CD4-positive, alpha-beta T cell treated with Interleukin-6 at 100 ng/mL for 8 hours (primary cell): ENCODE measurements around the gene DYNLT2.
A peak's percentile ranks its signal among the peaks of the same experiment; 100 is the strongest.

Experiments
- DNase-seq: peaks from one replicate; pipeline ENCODE4 v3.0.0-alpha.2; 2020; ENCODE audit warnings: mixed read lengths, low spot score

DYNLT2 gene

DNA sequence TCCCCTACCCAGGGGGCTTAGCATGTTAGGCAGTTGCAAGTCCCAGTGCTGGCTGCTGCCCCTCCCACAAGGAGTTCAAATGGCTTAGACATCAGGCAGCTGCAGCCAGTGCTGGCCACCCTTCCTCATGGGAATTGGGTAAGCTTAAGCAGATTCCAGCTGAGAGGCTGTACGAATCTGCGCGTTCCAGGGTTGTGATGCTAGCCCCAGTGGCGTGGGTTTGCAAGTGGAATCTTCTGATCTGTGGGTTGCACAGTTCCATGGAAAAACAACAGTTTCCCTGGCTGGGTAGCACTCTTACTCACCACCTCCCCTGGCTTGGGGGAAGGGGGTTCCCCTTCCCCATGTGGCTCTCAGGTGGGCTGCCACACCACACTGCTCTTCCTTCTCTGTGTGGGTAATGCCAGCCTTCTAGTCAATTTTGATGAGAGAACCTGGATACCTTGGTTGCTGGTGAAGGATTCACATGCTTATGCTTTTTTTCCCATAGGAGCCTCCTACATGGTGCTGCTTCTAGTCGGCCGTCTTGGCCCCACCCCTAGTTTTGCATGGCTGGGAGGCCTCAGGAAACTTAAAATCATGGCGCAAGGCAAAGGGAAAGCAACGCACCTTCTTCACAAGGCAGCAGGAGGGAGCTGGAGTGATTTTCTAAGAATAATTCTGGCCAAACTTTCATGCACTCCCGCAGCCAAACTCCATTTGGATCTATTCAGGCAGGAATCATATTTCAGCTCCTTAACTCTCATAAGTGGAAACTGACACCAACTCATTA lies 13.0 kb downstream of the DYNLT2 start:
- no peak for DNase-seq

DNA sequence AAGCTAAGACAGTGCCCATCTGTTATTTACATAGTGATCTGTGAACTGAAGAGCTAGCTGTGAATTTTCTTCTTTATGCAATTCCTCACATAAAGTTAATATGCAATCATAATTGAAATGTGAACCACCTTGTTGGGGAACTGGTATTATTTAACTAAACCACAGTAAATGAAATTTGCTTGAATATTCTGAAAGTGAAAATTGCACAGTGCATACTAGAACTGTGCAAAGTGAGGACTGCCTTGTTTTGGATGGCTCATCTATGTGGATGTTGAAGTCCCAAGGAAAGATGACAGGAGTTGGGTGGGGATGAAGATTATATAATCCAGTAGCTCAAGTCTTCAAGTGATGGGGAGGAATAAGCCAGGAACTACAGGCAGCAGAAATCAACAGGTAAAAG lies 21.4 kb downstream of the DYNLT2 start:
- no peak for DNase-seq

DNA sequence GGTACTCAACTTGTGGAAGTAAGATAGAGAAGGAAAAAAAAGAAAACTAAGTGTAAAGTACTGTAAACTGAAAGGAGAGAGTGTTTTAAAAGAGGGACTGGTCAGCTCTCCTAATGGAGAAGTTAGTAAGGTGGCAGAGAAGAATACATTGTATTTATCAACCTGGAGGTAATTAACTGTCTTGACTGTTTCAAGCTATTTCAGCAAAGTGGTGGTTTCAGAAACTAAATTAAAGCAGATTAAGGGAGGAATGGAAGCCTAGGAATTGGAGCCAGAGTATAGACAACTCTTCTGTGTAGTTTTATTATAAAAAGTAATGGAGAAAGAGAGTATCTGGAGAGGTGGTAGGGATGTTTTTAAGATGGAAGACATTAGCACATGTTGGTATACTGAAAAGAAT lies 24.4 kb downstream of the DYNLT2 start:
- no peak for DNase-seq

DNA sequence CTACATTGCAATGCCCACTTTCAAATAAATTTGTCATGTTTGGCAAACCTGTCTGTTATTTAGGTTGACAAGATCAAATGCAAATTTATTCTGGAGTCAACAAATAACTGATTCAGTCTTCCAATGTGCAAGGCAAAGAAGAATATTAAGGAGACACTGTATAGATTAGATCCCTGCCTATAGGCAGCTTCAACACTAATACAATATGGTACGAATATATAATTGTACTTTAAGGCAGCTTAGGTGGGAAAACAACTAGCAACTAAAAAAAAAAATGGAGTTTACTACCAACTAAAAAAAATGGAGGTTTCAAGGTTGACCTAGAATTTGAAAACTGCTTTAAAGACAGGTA lies 25.3 kb downstream of the DYNLT2 start:
- DNase-seq: no peak

DNA sequence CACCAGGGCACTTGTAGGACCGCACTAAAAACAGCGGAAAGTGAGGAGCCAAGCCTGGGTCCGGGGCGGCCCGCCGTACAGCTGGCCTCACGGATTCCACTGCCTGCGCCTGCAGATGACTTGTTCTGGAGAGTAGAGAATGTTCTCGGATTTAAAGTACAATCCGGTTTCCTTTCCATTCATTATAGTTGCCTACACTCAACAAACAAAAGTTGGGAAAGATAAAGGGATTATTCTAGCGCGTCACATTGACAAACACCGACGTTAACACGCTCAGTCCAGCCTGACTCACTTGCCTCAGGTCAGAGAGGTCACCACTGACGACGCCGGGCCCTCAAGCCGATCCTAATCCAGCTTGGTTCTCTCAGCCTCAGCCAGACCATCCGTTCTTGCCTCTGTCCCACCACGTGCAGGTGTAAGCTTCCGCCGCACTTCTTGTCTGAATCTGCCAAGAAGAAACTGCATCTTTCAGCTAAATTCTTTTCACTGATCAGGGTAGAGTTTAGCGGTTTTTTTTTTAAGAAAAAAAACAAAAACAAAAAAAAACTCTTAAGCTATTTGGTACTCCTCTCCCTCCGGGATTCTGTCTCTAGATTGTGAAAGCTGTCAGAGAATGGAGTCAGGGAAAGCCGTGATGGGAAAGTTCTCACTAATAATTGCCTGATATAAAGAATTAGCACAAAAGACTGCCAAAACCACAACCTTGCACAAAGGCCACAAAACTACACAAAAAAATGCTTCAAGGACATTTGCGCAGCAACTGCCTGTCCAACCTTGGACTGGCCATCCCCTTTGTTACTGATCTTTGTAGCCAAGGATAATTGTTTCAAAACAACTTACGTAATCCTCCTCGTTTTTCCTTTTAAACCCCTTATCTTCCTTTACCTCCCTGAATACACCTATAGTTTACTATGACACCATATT lies 26.0 kb downstream of the DYNLT2 start:
- DNase-seq: peak; percentile 2

DNA sequence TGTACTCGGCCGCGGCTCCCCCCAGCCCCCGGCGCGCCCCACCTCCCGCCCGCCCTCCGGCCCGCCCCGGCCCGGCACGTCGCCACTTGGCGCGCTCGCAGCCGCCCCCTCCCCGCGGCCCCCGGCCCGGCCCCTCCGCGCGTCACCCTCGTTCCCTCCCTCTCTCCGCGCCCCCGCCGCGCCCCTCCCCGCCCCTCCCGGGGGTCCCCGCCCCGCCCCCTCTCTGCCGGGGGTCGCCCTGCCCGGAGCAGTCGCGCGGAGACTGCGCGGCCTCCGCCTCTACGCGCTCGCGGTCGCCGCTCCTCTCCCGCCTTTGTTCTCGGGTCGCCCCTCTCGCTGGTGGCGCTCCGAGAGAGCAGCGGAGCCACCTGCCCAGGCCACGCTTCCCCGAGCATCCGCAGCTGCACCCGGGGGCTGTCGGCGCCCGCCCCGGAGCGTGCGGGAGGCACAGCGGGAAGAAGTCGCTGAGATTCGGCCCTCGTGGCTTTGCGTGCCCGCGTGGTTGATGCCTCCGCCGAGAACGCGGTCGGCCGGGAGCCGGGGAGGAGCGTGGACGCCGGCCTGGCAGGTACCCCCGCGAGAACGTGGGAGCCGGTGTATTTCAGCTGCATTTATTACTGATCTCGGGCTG lies 26.8 kb downstream of the DYNLT2 start, which contains the start of gene PHF10:
Gene PHF10 (minus strand): TSS at position 7 of the 631 bp plus-strand sequence. CDS start 569 bp downstream, outside the sequence.
- peak; percentile 65 for DNase-seq

DNA sequence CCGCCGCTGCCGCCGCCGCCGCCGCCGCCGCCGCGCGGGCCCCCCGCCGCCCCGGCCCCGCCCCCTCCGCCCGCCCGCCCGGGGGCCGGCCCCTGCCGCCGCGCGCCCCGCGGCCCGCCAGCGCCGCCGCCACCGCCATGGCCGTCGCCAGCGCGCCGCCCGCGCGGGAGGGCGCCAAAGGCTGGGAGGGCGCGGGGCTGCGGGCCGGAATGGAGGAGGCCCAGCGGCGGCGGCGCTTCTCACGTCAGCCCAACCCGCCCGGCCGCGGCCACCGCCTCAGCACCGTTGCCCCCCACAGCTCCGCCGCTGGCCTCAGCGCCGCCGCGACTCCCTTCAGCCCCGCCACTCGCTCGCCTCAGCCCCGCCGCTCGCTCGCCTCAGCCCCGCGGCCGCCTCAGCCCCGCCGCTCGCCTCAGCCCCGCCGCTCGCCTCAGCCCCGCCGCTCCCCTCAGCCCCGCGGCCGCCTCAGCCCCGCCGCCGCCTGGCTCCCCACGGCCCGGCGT lies 27.3 kb downstream of the DYNLT2 start:
- peak; percentile 12 for DNase-seq

DNA sequence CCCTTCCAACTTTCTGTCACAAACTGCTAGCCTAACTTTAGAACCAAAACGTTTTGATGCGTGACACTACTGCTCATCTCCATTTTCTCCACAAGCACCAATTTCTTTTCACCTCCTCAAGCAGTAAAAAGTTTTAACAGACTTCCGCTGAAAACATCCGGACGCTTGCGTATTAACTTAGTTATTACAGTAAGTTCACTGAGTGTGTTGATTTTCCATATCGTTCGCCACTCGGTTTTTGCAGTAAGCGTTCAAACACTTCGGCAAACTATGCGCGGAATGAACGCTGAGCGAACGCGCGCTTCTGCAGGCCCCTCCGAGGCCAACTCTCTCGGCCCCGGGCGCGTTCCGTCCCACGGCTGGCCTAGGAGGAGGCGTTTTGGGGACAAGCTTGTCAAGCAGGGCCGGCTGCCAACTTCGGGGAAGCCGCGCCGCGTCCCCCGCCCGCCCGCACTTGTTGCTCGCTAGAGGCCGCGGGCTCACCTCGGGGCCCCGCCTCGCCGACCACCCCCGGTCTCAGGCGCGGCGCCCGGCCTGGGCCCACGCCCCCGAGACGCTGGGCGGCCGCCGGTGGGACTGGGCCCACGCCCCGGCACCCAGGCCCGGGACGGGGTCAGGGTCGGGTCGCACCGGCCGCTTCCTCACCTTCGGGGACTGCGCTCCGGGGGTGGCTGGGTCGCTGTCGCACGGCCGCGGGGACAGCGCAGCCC lies 28.0 kb downstream of the DYNLT2 start:
- peak; percentile 53 for DNase-seq

DNA sequence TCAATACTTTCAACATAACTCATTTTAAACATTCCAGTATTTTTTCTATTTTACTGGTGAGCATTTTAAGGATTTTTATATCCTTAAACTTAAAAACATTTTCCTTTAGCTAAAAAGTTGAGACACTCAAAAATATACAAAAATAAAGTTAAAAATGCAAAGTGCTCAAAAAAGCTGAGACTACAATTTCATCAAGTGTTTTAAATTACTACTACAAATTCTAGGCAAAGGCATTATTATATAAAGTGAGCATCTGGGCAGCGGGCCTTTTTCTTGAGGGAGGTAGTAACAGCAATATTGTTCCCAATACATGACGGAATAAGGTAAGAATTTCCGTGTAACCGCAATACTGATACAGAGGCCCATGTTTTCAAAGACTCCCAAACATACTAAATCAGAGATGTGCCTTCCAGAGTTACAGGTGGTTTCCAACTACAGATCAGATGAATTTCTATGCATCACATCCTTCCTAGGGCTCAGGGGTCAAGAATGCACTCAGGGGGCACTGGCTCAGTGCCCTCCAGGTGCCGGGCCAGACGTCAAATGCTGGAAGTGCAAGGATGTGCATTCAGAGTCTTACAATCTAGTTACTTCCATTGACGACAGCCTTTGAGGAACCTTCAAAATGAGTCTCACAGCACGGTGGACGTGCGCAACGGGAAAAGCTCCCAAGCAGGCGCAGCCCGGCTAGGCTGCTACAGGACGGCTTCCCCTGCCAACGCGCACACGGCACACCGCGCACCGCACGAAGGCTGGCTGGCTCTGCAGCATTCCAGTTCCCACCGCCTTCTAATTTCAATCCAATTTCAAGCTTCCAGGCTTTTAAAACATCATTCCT lies 28.8 kb downstream of the DYNLT2 start:
- DNase-seq: peak; percentile 15

DNA sequence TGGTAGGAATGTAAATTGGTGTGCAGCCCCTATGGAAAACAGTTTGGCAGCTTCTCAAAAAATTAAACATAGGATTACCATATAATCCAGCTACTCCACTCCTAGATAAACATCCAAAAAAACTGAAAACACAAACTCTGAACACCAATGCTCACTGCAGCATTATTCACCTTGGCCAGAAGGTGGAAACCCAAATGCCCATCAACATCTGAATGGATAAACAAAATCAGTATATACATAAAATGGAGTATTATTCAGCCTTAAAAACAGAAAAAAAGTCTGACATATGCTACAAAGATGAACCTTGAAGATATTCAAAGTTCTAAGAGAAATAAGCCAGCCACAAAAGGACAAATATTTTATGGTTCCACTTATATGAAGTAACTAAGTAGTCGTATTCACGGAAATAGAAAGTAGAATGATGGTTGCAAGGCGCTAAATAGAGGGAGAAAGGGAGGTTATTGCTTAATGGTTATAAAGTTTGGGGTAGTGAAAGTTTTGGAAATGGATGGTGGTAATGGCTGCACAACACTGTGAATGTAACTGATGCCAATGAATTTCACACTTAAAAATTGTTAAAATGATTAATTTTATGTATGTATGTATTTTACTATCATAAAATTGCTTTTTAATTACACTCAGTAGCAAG lies 31.0 kb downstream of the DYNLT2 start:
- no peak for DNase-seq

DNA sequence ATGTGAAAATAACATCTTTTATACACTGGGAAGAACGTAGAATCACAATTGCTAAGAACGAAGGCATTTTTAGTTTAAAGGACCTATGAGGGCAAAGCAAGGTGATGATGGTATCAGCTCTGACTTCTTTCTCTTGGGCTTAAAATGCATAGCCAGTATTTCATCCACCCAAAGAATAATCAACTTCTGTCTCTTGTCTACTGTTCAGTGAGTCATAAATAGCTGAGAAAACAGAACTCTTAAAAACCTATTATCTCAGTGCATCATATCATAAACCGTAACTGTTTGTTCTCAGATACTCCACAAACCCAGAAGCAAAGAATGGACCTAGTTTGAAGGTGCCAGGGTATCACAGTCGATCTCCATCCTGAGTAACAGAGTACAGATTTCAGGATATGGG lies 32.3 kb downstream of the DYNLT2 start:
- no peak for DNase-seq

DNA sequence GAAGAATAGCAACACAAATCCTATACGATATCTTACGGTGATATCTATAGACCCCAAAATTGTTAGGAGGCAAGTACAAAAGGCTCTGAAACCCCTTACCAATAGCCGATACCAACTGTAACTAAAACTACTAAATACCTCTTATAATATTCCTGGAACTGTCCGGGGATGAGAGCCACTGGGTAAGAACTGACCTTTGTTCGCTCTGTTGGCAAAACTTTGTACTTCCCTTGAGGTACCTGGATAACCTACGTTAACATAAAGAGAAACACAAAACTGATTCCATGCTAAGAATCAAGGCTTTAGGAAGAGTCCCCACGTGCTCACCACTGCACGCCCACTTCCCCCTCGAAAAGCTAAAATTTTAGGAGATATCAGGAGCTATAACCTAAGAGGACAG lies 36.8 kb downstream of the DYNLT2 start:
- DNase-seq: no peak

DNA sequence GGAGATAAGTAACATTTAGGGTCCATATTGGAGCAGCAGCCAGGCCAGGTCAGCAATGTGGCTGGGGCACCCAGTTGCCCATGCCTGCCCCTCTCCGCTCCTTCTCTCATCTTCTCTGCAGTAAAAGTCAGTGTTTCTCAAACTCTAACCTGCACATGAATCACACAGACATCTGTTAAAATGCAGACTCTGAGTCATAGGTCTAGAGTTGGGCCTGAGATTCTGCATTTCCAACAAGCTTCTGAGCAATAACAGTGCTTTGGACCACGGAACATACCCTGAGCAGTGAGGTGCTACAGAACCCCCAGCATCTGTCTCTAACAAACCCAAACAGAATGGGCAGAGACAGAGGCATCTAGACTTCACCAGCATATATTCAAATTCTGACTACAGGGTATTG lies 37.2 kb downstream of the DYNLT2 start:
- DNase-seq: no peak

DNA sequence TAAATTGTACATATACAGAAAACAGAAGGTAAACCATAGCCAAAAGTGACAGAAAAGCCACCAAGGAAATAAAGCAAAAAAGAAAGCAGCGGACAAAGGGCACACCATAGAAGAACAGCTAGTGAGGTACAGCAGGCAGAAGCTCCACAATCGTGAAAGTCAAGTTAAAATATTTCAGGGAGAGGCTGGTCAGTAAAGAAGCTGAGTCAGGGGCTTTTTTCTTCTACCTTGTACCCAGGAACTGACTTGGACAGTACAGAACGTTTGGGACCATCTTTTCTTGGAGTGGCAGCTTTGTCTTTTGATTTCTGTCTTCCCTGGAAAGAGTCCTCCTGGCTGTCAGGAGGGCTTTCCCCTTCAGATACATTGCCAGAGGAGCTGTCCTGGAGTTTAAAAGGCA lies 41.4 kb downstream of the DYNLT2 start:
- no peak for DNase-seq

DNA sequence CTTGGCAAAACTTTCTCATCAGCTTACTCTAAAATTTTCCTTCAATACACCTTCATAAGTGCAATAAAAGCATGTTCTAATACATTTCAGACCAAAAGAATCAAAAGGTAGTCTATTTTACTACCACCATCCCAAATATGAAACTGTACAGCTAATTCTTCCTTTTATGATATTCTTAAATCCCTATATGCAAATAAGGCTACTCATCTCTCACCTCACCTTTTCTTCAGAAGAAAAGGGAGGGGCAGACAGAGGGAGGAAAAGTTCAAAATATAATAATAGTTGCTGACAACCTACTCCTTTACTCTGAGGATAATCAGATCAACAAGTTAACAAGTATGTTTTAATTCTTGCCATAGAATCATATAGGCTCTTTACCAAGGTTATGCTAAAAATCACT lies 42.1 kb downstream of the DYNLT2 start:
- DNase-seq: no peak

DNA sequence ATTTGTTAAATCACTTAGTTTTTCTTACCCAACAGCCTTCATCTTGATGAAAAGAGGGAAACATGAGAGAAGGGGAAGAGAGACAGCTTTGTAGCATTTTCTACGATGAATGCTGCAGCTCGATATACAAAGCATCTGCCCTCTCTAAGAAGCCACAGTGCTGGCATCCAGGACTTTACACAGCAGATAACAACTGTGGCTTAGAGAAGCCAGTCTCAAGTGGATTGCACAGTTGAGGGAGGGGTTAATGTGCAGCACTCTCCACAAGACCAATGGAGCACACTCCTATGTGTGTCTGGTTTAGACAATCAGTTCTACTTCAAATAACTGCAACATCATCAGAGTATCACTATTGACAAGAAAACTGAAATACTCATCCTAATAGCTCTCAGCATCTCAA lies 43.6 kb downstream of the DYNLT2 start:
- DNase-seq: no peak

DNA sequence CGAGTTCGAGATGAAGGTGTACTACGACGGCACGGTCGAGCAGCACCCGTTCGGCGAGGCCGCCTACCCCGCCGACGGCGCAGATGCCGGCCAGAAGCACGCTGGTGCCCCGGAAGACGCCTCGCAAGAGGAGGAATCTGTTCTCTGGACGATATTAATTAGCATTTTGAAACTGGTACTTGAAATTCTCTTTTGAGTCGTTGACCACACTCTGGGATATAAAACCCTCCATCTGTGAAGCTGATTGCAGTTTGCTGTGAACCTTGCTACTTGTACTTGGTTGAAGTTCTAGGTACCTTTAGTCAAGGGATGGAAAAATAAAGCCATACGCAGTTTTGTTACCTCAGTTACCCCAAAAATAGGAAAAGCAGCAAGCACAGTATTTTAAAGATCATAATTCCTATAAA lies 48.5 kb downstream of the DYNLT2 start:
- DNase-seq: no peak

DNA sequence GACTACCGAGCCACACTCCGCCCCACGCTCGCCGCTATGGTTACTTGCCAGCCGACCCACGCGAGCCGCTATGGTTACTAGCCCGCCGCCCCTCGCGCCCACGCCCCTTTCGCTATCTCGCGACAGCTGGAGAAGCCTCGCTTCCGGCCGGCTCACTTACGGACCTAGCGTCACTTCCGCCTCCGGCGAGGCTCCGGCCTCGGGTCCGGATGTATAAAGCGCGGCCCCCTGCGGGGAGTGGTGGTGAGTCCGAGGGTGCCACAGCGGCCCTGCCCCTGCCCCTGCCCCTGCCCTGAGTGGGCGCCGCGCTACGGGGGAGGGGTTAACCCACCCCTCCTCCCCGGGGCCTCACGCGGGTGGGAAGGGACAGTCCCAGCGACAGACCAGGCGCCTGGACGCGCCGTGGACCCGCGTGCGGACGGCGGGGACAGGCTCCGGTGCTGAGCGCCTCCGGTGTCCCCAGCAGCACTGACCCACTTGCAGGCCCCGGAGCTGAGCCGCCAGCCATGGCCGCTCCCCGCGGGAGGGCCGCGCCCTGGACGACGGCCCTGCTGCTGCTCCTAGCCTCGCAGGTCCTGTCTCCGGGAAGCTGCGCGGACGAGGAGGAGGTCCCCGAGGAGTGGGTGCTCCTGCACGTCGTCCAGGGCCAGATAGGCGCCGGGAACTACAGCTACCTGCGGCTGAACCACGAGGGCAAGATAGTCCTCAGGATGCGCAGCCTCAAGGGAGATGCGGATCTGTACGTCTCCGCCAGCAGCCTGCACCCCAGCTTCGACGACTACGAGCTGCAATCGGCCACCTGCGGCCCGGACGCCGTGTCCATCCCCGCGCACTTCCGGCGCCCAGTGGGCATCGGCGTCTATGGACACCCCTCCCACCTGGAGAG lies 49.2 kb downstream of the DYNLT2 start, which contains the start of the genes C6orf120 and WDR27:
Gene C6orf120 (plus strand): TSS at position 173 of the 886 bp plus-strand sequence. CDS start 334 bp downstream, at position 507.
Gene WDR27 (minus strand): TSS at position 76 of the 886 bp plus-strand sequence. CDS start 13,024 bp downstream, outside the sequence.
- DNase-seq: peak; percentile 96
